Kidney (tissue), 14 donors: ENCODE results near the gene TBCK. TPM values are rescaled to one million over a fixed set of nuclear protein-coding genes. Genes with fewer than 3 reads are reported as not detected.
"Not testable (repeated sequence)": the region's sequence is repeated elsewhere in the genome, so short reads cannot be mapped to it uniquely, and the experiment has no call there.

Source experiments
- DNase-seq, 5 donors: peaks; one replicate each; pipeline ENCODE4 v3.0.0-alpha.2; 2013 to 2020
- FAIRE-seq: peaks from 2 replicates; lab custom pipeline; 2012; peaks lifted over from hg19 to GRCh38; lab: Jason Lieb, UNC
- H3K27ac ChIP-seq, 2 donors: one replicate each; pipeline ENCODE4 v1.7.0; 2013; ENCODE audit warnings: low read depth in 2 of 2, low read length in 2 of 2, inconsistent platforms in 1 of 2
- H3K27me3 ChIP-seq: one replicate; pipeline ENCODE4 v1.7.1; 2013; ENCODE audit warnings: low read length, inconsistent platforms; ENCODE audit not compliant: control insufficient read depth, insufficient read depth
- H3K36me3 ChIP-seq, 3 donors: one replicate each; pipeline versions ENCODE4 v1.7.0 to v1.7.1; 2013; ENCODE audit warnings: low read length in 3 of 3, control low read depth in 1 of 3, inconsistent platforms in 1 of 3; ENCODE audit not compliant: insufficient read depth in 3 of 3, control insufficient read depth in 2 of 3
- H3K4me1 ChIP-seq, 3 donors: one replicate each; pipeline versions ENCODE4 v1.7.0 to v1.7.1; 2013; ENCODE audit warnings: low read length in 3 of 3, inconsistent platforms in 1 of 3, low read depth in 1 of 3; ENCODE audit not compliant: control insufficient read depth in 2 of 3, insufficient read depth in 2 of 3
- H3K4me3 ChIP-seq, 3 donors: one replicate each; pipeline versions ENCODE4 v1.7.0 to v1.8.1; 2013; ENCODE audit warnings: low read length in 3 of 3, control low read depth in 1 of 3, inconsistent platforms in 1 of 3
- H3K9ac ChIP-seq, 3 donors: one replicate each; pipeline versions ENCODE4 v1.7.0 to v1.7.1; 2013; ENCODE audit warnings: low read length in 3 of 3, control low read depth in 1 of 3, inconsistent platforms in 1 of 3
- H3K9me3 ChIP-seq, 3 donors: one replicate each; pipeline versions ENCODE4 v1.7.0 to v1.7.1; 2013; ENCODE audit warnings: low read length in 3 of 3, control low read depth in 1 of 3, inconsistent platforms in 1 of 3; ENCODE audit not compliant: control insufficient read depth in 2 of 3, insufficient read depth in 1 of 3
- intact Hi-C: fragments of 100-400 bp; cut with DNase I; formaldehyde crosslinking; loops from one replicate; pipeline ENCODE4 v1.11.1; 2022
- polyA plus RNA-seq: library from polyadenylated mRNA; stranded (reverse); fragments of 350-450 nt; fragmentation: Illumina TruSeq; extraction: RNeasy Lipid Tissue Mini Kit (QIAGEN cat#74804); gene quantifications from one replicate; pipeline ENCODE4 v1.2.3, GENCODE V29; 2014; ENCODE audit warnings: low read depth, low replicate concordance; ENCODE audit not compliant: insufficient read depth
- total RNA-seq: library from RNA; stranded (reverse); fragmentation: NEBNext Ultra II Directional; extraction: Animal tissue kit (Norgen Biotek cat#: 25700); gene quantifications from one replicate; pipeline ENCODE4 v1.2.1, GENCODE V29; 2021
- TF ChIP-seq, protein P1 (sequence below): IDR thresholded peaks from 3 replicates; pipeline ENCODE4 v1.5.1; 2012; ENCODE audit warnings: mild to moderate bottlenecking, moderate library complexity, borderline replicate concordance; ENCODE audit not compliant: insufficient read depth; ENCODE audit errors: extremely low read depth
- donor health status: control.
- donor health status: control.
- donor health status: control.
- donor health status: control.
- donor health status: control.
- donor health status: DM: yes; HTN: yes; CAD: no.
- donor health status: Normal renal cell carcinoma (clear cell type).

The TBCK gene
- total and polyA plus RNA-seq, 2 donors from 2014 or later: 15.8 to 50.0 TPM

- Histone ChIP-seq H3K9ac (no peak overlapping the region), H3K4me1 (no peaks in the 10 kb centered on the region), H3K27ac (no peak overlapping the region), H3K36me3 (peaks cover 0 to 19% (median 3%) of the 10 kb centered on the region in 3 donors), H3K4me3 (no peak overlapping the region), H3K27me3 (no peaks in the 10 kb centered on the region), H3K9me3 (peaks cover 3 to 18% (median 6%) of the 10 kb centered on the region in 3 donors)
- intact Hi-C loops: no loop called here
- TF ChIP-seq, protein P1, sequence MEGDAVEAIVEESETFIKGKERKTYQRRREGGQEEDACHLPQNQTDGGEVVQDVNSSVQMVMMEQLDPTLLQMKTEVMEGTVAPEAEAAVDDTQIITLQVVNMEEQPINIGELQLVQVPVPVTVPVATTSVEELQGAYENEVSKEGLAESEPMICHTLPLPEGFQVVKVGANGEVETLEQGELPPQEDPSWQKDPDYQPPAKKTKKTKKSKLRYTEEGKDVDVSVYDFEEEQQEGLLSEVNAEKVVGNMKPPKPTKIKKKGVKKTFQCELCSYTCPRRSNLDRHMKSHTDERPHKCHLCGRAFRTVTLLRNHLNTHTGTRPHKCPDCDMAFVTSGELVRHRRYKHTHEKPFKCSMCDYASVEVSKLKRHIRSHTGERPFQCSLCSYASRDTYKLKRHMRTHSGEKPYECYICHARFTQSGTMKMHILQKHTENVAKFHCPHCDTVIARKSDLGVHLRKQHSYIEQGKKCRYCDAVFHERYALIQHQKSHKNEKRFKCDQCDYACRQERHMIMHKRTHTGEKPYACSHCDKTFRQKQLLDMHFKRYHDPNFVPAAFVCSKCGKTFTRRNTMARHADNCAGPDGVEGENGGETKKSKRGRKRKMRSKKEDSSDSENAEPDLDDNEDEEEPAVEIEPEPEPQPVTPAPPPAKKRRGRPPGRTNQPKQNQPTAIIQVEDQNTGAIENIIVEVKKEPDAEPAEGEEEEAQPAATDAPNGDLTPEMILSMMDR: no peak
- no peak for DNase-seq
- FAIRE-seq: no peak
Measured at GRCh38 chr4:106116025-106116424, 200.0 kb downstream of the TBCK start.

DNA sequence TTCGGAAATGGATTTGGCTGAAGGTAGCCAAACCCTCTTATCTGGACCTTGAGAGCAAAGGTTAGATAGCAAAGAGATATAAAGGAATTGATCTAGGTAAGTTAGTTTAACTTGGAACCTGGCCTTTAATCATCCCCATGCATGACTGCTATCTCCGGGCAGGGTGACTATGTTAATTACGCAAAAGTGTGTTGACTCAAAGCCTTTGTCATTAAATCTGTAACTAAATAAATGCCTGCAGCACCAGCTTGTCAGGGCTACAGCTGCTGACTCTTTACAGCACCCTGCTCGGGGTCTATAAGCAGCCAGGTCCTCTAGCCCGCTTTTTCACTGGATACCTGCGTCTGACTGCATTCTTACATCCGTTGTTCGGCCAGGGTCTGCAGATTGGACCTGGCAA is 201.7 kb downstream of the TBCK start:
- DNase-seq (no peak), FAIRE-seq (no peak)
- TF ChIP-seq, protein P1: no peak

DNA sequence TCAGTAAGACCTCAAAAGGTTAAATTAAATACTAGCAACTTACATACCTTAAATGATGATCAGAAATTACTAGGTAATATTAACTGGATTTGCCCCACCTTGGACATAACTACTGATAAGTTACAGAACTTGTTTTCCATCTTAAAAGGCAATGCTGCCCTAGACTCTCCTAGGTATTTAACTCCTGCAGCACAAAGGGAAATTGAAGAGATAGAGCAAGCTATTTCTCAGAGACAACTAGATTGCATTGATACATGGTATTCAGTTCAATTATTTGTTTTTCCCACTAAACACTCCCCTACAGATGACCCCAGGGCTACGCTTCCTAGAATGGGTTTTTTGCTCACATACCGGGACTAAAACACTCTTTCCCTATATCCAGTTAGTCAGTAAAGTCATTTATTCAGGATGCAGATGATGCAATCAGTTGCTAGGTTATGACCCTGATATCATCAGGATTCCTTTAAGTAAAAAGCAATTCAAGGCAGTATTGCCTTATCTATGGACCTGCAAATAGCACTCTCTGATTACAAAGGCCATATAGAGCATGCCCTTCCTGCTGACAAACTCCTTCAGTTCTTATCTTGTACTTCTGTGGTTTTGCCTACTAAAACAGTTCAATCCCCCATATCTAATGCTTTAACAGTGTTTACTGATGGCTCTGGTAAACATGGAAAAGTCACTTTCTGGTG is 204.1 kb downstream of the TBCK start:
- Histone ChIP-seq H3K36me3 (peaks cover 0 to 24% (median 5%) of the 10 kb centered on the region in 3 donors), H3K9me3 (peaks cover 5 to 35% (median 14%) of the 10 kb centered on the region in 3 donors)
- intact Hi-C loops, H3K9ac ChIP-seq, FAIRE-seq, H3K4me3 ChIP-seq, H3K27ac ChIP-seq, DNase-seq, H3K4me1 ChIP-seq, H3K27me3 ChIP-seq: not testable (repeated sequence)

More for the DNA sequence above, 201.7 kb downstream of the TBCK start:
- H3K27me3 ChIP-seq: no peaks in the 10 kb centered on the region
- no peak overlapping the region for H3K27ac ChIP-seq
- intact Hi-C loops: no loop called here
- H3K4me1 ChIP-seq: no peaks in the 10 kb centered on the region
- H3K9me3 ChIP-seq: peaks cover 5 to 33% (median 14%) of the 10 kb centered on the region in 3 donors
- peaks cover 0 to 24% (median 5%) of the 10 kb centered on the region in 3 donors for H3K36me3 ChIP-seq
- H3K9ac ChIP-seq: no peak overlapping the region
- no peak overlapping the region for H3K4me3 ChIP-seq

DNA sequence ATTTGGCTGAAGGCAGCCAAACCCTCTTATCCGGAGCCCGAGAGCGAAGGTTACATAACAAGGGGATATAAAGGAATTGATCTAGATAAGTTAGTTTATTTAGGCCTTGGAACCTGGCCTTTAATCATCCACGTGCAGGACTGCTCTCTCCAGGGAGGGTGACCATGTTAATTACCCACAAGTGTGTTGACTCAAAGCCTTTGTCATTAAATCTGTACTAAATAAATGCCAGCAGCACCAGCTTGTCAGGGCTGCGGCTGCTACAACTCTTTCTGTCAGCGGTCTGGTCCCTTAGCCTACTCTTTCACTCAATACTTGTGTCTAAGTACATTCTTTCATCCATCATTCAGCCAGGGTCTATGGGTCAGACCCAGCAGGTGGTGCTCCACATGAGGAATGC is 206.1 kb downstream of the TBCK start:
- intact Hi-C loops: no loop called here
- FAIRE-seq (no peak), DNase-seq (no peak)
- no peak overlapping the region for H3K27ac ChIP-seq
- H3K9me3 ChIP-seq: peaks cover 8 to 35% (median 16%) of the 10 kb centered on the region in 3 donors
- TF ChIP-seq, protein P1: no peak
- no peaks in the 10 kb centered on the region for H3K4me1 ChIP-seq
- H3K9ac ChIP-seq: no peak overlapping the region
- H3K36me3 ChIP-seq: peaks cover 0 to 27% (median 2%) of the 10 kb centered on the region in 3 donors
- no peaks in the 10 kb centered on the region for H3K27me3 ChIP-seq
- H3K4me3 ChIP-seq: no peak overlapping the region
